C4-2B (cell line): Measurements from ENCODE around the gene PPP2R3B.

Source experiments
- H3K27ac ChIP-seq: fragments of 450-650 bp; 2 replicates; pipeline ENCODE4 v1.5.1; 2017
- CTCF ChIP-seq: fragments of 450-650 bp; conservative IDR thresholded peaks from 2 replicates; pipeline ENCODE4 v1.5.1; 2017; ENCODE audit warnings: mild to moderate bottlenecking
- ZFX ChIP-seq: fragments of 450-650 bp; IDR thresholded peaks from 2 replicates; pipeline ENCODE4 v1.6.1; 2017

PPP2R3B gene

GRCh38 chrX:320126-320783 is 66.5 kb downstream of the PPP2R3B start:
- TF ChIP-seq CTCF = no peak
- no peak for TF ChIP-seq ZFX
- H3K27ac ChIP-seq = peak overlapping the region; percentile 97

- TF ChIP-seq ZFX (no peak), CTCF (no peak)
- peak overlapping the region; percentile 97 for H3K27ac ChIP-seq
These were observed 67.1 kb downstream of the PPP2R3B start for GRCh38 chrX:319579-320125.

- TF ChIP-seq CTCF (no peak), ZFX (no peak; the same call in 1 of the 2 replicates)
- H3K27ac ChIP-seq = peak within 1 kb of the TSS; percentile 97
These were observed 67.7 kb downstream of the PPP2R3B start, which contains the start of gene GTPBP6 for GRCh38 chrX:318739-319578. Gene GTPBP6 (minus strand): TSS chrX:318796. CDS start chrX:318787, 9 bp downstream.

GRCh38 chrX:318068-318738 is 68.5 kb downstream of the PPP2R3B start:
- TF ChIP-seq CTCF = no peak
- TF ChIP-seq ZFX = peak; percentile 68
- H3K27ac ChIP-seq = peak overlapping the region; percentile 97

- no peak overlapping the region for H3K27ac ChIP-seq
- TF ChIP-seq ZFX (no peak), CTCF (no peak)
These were observed 69.2 kb downstream of the PPP2R3B start for GRCh38 chrX:317424-318067.

GRCh38 chrX:316351-317325 is 70.1 kb downstream of the PPP2R3B start:
- TF ChIP-seq ZFX = no peak
- no peak for TF ChIP-seq CTCF
- H3K27ac ChIP-seq = no peak overlapping the region
